WI38 (cell line): ENCODE data around the gene ACTN2.

Experiments used
- H3K4me3 ChIP-seq: 2 replicates; pipeline ENCODE4 v1.5.1; 2011; ENCODE audit warnings: low read depth, mild to moderate bottlenecking, control low read depth, low read length
- TF ChIP-seq, protein P1 (sequence below): IDR thresholded peaks from 2 replicates; pipeline ENCODE4 v1.5.1; 2012; ENCODE audit warnings: low read depth, mild to moderate bottlenecking, control low read depth, low read length

The ACTN2 gene

GRCh38 chr1:236724049-236724448, 37.8 kb downstream of the ACTN2 start:
- TF ChIP-seq, protein P1, sequence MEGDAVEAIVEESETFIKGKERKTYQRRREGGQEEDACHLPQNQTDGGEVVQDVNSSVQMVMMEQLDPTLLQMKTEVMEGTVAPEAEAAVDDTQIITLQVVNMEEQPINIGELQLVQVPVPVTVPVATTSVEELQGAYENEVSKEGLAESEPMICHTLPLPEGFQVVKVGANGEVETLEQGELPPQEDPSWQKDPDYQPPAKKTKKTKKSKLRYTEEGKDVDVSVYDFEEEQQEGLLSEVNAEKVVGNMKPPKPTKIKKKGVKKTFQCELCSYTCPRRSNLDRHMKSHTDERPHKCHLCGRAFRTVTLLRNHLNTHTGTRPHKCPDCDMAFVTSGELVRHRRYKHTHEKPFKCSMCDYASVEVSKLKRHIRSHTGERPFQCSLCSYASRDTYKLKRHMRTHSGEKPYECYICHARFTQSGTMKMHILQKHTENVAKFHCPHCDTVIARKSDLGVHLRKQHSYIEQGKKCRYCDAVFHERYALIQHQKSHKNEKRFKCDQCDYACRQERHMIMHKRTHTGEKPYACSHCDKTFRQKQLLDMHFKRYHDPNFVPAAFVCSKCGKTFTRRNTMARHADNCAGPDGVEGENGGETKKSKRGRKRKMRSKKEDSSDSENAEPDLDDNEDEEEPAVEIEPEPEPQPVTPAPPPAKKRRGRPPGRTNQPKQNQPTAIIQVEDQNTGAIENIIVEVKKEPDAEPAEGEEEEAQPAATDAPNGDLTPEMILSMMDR, result no peak
- H3K4me3 ChIP-seq, result no peak overlapping the region

DNA sequence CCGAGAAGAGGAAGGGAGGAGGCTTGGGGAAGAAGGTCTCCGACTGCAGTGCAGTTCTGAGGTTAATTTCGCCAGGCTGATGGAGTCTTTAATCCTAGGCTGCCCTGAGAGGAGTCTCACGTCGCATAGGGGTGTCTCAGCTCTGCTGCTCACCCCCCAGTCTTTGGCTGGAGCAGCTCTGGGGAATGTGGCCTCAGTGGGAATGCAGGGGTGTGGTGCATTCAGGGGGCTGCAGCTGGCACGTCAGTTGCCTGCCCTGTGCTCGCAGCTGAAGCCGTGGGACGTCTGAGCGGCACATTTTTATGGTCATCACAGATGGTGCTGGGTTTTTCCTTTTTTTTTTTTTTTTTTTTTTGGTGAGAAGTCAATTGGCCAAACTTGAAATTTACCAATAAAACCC, 38.2 kb downstream of the ACTN2 start:
- H3K4me3 ChIP-seq, result no peak overlapping the region
- TF ChIP-seq, protein P1, result no peak

- TF ChIP-seq, protein P1, result no peak
- H3K4me3 ChIP-seq, result no peak overlapping the region
Measured at GRCh38 chr1:236725668-236726067, 39.4 kb downstream of the ACTN2 start.

- TF ChIP-seq, protein P1, result no peak
- no peak overlapping the region for H3K4me3 ChIP-seq
Measured at GRCh38 chr1:236727521-236727920, 41.2 kb downstream of the ACTN2 start.

- TF ChIP-seq, protein P1, result no peak
- no peak overlapping the region for H3K4me3 ChIP-seq
Measured at GRCh38 chr1:236728752-236729151, 42.5 kb downstream of the ACTN2 start.

GRCh38 chr1:236733653-236734052, 47.4 kb downstream of the ACTN2 start:
- no peak overlapping the region for H3K4me3 ChIP-seq
- TF ChIP-seq, protein P1, result no peak

GRCh38 chr1:236734141-236734765, 48.0 kb downstream of the ACTN2 start:
- TF ChIP-seq, protein P1, result no peak
- H3K4me3 ChIP-seq, result no peak overlapping the region
